Fibroblast of skin of right biceps (primary cell): ENCODE data around the gene CRYBG1.

Experiments
- DNase-seq: peaks from one replicate; pipeline ENCODE4 v3.0.0-alpha.2; 2013

CRYBG1 gene

DNA sequence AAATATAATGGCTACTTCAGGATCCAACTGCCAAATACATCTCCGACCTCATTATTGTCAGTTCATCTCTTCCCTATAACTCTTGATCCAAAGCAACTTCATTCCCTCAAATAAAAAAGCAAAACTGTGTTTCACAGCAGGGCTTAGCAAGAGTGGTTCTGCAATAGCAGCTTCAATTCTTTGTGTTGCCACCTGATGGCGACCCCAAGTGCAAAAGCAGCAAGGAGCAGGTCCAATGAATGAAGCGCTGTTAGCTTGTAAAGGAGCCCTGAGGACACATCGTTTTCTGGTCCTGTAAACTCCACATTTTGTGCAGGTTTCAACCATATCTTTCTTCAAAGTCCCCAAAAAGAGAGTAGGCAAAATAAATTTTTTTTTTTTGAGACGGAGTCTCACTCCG lies 249.2 kb downstream of the CRYBG1 start:
- DNase-seq, result no peak

DNA sequence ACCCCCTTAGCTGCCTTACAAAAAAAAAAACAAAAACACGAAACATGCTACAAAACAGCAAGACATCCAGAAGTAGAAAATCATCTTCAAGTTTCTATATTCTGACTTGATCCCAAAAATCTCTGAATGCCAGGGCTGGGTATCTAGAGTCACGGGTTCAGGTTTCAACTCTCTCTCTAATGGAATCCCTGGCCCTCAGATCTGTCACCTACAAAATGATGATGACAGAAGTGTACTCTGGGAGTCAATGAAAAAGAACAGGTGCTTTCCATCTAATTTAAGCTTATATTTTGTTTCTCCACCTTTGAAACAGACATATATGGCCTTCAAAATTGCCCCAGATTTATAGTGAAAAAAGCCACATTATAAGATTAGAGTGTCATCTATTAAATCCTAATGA lies 250.5 kb downstream of the CRYBG1 start:
- DNase-seq, result no peak

DNA sequence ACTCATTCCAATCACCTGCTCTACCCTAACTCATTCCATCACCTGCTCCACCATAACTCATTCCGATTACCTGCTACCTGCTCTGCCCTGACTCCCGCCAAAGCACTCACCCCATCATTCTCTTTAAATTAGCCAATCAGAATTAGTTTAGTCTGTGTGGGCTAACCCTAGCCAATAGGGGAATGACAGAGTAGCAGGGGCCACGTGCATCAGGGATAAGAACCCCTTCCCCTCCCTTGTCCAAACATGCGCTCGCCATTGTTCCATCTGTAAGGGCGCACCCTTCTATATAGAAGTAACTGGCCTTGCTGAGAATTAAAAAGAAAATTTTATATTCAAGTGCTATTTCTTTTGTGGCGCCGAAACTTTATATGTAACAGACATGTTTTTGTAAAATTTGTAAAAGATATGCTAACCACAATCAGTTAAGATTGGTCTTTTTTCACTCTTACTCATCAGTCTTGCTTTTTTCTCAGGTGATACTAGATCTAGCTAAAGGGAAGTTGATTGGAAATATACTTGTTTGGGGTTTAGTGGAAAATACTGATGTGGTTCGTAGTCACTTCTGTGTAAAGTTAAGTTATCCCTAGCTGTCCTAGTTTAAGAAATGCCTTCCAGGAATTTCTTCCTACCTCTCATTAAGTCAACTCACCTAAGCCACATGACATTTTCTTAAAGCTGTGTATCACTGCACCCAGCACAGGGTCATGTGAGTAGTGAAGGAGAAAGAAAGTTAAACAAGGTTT lies 252.3 kb downstream of the CRYBG1 start:
- DNase-seq, result no peak

DNA sequence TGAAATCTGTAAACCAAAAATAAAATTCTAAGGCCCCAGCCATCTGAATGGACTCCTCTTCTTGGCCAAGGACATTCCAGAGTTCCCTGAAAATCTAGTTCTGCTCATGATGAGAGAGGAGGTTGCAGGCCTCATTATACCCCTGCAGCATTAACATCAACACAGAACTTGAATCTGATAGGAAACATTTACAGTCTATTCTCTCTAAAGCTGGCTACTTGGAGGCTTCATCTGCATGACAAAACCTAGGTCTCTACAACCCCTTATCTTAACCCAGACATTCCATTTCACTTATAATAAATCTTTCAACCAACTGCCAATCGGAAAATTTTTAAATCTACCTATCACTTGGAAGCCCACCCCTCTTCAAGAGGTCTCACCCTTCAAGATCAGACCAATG lies 253.1 kb downstream of the CRYBG1 start:
- no peak for DNase-seq

DNA sequence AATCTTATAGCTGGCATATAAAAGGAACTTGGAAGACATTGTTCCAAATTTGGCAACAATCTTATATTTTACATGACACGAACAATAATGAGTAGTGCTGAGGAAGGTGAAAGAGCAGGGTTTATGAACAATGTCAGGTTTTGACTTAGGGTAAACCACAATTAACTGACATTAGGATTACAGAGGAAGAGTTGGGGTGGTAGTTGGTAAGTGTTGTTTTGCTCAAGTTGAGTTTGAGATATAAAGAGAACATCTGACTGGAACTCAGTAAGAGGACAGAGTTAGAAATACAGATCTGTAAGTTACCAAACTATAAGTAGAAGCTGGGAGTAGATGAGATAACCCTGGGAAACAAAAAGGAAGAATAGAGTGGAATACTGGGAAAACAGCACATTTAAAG lies 253.6 kb downstream of the CRYBG1 start:
- DNase-seq, result no peak

DNA sequence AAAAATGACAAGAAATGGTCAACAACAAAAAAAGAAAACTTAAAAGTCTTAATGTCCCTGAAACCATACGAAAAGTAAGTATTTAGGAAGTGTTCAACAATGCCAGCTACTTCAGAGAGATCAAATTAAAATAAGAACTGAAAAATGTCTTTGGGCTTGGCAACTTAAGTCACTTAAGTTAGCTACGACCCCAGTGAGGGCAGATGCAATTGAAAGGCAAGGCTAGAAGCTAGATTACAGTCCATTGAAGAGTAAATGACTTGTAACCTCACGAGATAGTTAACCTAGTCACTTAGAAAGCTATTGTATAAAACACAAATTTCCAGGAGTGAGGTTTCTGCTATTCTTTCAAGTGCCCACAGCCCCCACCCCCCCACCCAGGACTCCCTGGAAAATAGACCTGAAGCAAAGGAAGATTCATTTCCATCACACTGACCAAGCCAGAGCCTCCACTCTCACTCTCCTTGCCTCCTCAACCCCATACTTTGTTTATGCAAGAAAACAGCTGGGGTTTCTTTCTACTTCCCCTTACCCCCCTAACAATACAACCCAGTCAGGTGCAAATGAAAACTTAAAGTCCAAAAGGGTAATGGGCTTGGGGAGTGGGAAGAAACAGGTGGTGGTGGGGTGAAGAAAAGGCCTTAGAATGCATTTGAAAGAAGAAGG lies 254.2 kb downstream of the CRYBG1 start:
- DNase-seq, result no peak

DNA sequence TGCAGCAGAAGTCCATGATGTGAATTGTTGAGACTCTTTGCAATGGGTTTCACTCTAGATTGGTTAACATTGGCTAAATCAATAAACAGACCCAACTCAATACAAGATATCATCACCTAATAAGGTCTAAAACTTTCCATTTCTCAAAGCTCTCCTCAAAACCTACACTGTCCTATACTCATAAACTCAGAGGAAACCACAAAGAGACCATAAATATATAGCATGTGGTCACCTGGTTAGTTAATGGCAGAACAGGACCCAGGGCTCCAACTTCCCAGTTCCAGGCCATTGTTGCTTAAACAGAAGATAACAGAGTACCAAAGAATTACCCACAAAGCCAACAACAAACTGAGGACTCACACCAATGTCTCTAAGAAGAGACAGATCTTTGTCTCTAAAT lies 256.8 kb downstream of the CRYBG1 start:
- no peak for DNase-seq

DNA sequence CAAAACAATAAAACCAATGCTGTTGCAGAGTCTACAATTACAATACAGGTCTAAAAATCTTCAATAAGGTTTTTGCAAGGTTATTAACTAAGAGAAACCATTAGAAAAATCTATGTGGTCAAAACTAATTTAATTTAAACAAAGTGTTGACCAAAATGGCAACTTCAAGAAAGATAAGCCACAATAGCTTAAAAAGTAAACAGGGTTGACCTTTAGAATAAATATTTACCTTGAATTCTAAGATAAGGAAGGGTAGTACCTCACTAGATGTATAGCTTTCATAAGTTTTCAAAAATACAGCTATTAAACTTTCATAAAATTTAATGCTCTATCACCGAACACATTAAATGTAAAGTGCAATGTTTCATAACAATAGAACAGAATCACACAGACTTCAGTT lies 257.3 kb downstream of the CRYBG1 start:
- DNase-seq, result no peak

DNA sequence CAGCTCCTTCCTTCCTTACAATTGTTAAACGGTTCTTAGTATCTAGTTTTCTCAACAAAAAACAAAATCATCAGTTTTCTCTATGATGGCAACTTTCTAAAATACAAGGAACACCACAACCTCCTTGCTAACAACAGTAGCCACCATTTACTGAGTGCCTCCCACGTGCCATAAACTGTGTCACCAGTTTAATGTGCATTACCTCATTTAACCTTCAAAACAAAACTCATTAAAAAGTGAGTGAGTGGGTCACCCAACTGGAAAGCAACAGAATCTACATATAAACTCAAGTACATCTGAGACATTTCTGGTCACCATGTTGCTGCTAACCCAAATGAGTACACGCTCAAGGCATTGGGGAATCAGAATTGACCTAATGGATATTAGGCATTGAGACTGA lies 257.8 kb downstream of the CRYBG1 start:
- DNase-seq, result no peak

DNA sequence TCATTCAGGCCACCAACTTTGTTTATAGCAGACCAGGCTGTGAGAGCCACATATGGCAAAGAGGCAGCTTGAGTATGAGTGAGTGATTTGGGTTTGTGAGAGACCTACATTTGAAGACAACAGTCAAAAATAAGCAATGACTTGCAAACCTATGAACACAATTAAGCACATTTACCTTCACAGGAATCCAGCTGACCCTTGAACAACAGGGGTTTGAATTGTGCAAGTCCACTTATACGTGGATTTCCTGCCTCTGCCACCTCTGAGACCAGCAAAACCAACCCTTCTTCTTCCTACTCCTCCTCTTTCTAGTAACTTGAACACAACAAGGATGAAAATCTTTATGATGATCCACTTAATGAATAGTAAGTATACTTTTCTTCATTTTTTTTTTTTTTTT lies 258.7 kb downstream of the CRYBG1 start:
- no peak for DNase-seq

DNA sequence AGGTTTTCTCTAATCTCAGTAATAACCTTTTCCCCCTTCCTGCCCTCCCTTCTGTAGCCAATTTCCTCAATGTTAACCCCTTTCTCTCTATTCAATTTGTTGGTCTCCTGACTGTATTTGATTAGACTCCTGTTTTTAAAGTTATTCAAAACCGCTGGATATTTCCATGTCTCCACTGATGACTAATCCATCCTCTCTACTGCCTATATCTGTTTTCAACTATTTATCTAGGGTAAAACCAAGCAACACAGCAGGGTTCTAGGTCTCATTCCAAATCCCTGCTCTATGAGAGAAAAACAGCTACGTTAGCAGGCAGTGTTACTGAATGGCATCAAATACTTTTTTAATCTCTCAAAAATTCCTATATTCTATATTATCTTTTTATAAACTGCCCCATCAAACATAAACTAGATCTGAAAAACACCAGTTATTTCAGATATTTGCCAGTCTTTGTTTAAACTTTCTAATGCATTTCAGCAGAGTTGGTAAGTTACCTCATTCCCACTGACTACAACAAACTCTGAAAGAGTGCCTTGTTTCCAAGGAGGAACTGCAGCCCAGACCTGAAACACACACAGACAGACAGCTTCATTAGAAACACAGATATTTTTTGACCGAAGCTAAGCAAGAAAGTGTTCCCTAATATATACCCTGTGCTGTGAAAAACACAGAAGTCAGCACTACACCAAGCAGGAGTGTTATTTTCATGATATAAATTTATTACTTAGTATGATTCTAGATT lies 260.6 kb downstream of the CRYBG1 start:
- peak; percentile 54 for DNase-seq
